Lower leg skin (tissue), 4 donors: ENCODE measurements around the gene SOCS6. TPM values are rescaled to one million over a fixed set of nuclear protein-coding genes. Genes with fewer than 3 reads are reported as not detected.
"Not testable (repeated sequence)": the region's sequence is repeated elsewhere in the genome, so short reads cannot be mapped to it uniquely, and the experiment has no call there.

Source experiments
- DNase-seq, 2 donors: peaks; one replicate each; pipeline ENCODE4 v3.0.0-alpha.2; 2019; ENCODE audit warnings: low spot score in 2 of 2
- H3K4me3 ChIP-seq: fragments of 200-600 bp; sonication (generic); 2 replicates; pipeline ENCODE4 v1.5.1; 2017; ENCODE audit warnings: mild to moderate bottlenecking, low read depth; ENCODE audit not compliant: poor library complexity, severe bottlenecking
- POLR2A ChIP-seq, 2 donors: fragments of 450-650 bp; IDR thresholded peaks; one replicate each; pipeline ENCODE4 v1.6.1; 2016 to 2017; ENCODE audit warnings: antibody characterized with exemption in 2 of 2, mild to moderate bottlenecking in 1 of 2, moderate library complexity in 1 of 2
- WGBS, 2 donors: methylation state at CpG; one replicate each; pipeline ENCODE4 v1.1.5; 2018; 5-methylcytosine and 5-hydroxymethylcytosine counted together
- intact Hi-C: fragments of 100-400 bp; cut with DNase I; formaldehyde crosslinking; loops from one replicate; pipeline ENCODE4 v1.15.0; 2023; ENCODE audit warnings: low total_unique reads
- total RNA-seq, 4 donors: library from RNA; depleted of rRNA; stranded (reverse); fragments of >200 nt; gene quantifications; one replicate each; pipeline ENCODE4 v1.1.0, GENCODE V29; 2016
- TF ChIP-seq, protein P1 (sequence below), 3 donors: fragments of 450-650 bp; IDR thresholded peaks; one replicate each; pipeline ENCODE4 v1.5.1; 2016; ENCODE audit warnings: antibody characterized with exemption in 3 of 3, mild to moderate bottlenecking in 3 of 3, moderate library complexity in 2 of 3

The SOCS6 gene
- total RNA-seq, 4 donors from 2014 or later: 13.3 to 19.7 (median 18.7) TPM

DNA sequence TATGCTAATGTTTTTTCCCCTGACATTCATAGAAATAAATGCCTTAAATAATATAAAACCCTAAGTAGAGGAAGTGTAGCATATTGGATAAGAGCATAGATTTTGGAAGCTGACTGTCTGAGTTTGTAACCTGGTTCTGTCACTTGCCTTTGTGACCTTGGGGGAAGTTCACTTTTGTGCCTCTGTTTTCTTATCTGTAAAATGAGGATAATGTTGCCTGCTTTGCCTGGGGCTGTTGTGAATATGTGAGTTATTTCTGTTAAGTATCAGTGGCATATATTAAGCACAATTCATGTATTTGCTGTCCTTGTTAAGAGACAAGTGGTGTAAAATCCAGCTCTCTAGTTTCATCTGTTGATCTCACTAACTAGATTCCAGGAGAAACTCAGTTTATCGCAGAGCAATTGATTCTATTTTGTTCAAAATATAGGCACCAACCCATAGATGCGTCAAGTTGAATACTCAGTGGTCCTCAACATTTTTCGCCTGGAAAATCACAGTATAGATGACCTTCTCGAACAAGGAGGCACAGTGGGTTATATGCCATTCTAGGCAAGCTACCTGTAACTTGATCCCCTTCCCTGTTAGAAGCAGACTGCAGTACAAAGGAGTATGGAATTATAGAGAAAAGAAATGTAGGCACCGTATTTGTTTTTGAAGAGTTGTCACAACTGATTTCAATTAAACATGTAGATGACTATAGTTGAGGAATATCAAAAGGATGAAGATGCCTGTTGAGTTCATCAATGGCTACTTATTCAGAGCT, 67.0 kb downstream of the SOCS6 start:
- intact Hi-C loops: no loop called here
- 74 to 78% methylated on average over 5 of the region's 5 CpGs for WGBS, 2 donors
- no peak for DNase-seq
- H3K4me3 ChIP-seq: no peak overlapping the region
- TF ChIP-seq, protein P1, sequence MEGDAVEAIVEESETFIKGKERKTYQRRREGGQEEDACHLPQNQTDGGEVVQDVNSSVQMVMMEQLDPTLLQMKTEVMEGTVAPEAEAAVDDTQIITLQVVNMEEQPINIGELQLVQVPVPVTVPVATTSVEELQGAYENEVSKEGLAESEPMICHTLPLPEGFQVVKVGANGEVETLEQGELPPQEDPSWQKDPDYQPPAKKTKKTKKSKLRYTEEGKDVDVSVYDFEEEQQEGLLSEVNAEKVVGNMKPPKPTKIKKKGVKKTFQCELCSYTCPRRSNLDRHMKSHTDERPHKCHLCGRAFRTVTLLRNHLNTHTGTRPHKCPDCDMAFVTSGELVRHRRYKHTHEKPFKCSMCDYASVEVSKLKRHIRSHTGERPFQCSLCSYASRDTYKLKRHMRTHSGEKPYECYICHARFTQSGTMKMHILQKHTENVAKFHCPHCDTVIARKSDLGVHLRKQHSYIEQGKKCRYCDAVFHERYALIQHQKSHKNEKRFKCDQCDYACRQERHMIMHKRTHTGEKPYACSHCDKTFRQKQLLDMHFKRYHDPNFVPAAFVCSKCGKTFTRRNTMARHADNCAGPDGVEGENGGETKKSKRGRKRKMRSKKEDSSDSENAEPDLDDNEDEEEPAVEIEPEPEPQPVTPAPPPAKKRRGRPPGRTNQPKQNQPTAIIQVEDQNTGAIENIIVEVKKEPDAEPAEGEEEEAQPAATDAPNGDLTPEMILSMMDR (IDR thresholded peaks at IDR 0.05): no peak
- no peak for TF ChIP-seq POLR2A (IDR thresholded peaks at IDR 0.05)

DNA sequence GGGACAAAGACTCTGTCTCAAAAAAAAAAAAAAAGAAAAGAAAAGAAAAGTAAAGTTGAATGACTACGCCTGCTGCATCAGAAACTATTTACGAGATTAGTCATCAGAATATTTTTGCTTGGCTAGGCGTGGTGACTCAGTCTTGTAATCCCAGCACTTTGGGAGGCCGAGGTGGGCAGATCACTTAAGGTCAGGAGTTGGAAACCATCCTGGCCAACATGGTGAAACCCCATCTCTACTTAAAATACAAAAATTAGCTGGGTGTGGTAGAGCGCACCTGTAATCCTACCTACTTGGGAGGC, 69.2 kb downstream of the SOCS6 start:
- intact Hi-C loops, DNase-seq, H3K4me3 ChIP-seq: not testable (repeated sequence)
- WGBS, 2 donors: 70 to 74% methylated on average over 5 of the region's 5 CpGs

DNA sequence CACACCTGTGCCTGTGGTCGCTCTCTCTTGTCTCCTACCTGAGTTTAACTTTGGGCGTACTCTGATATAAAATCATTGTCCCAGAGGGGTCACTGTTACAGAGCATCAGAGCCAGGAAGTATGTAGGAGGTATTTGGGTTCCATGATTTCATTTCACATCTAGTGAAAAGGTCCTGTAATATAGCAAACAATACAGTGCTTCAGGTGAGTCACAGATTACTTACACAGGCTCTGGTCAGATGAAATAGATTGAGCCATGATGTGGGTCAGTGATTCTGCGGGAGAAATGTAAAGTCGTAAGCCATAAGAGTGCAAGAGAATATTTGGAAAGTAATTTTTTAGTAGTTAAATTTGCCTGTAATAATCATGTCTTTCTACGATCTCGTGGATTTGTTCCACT, 70.2 kb downstream of the SOCS6 start:
- TF ChIP-seq, protein P1 (IDR thresholded peaks at IDR 0.05): no peak
- TF ChIP-seq POLR2A (IDR thresholded peaks at IDR 0.05): no peak
- no peak for DNase-seq
- H3K4me3 ChIP-seq: no peak overlapping the region
- intact Hi-C loops: no loop called here
- WGBS, 2 donors: 92 to 97% methylated on average over 6 of the region's 6 CpGs

DNA sequence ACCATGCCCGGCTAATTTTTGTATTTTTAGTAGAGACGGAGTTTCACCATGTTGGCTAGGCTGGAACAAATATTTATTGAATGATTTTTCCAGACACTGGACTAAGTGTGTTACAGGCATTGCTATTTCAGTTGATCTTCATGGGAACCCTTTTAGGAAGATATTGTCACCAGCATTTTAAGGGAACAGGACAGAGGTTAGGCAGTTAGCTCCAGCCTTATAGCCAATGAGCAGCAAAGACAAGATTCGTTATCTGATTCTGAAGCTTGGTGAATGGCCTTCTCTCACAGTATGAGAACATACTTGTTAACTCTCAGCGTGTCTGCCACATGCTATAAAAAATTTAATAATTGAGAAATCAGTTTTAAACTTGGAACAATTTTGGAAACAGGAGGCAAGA, 73.4 kb downstream of the SOCS6 start:
- DNase-seq: no peak
- no peak for TF ChIP-seq POLR2A (IDR thresholded peaks at IDR 0.05)
- TF ChIP-seq, protein P1 (IDR thresholded peaks at IDR 0.05): no peak
- 72 to 77% methylated on average over 4 of the region's 4 CpGs for WGBS, 2 donors
- H3K4me3 ChIP-seq: no peak overlapping the region
- intact Hi-C loops: no loop called here

DNA sequence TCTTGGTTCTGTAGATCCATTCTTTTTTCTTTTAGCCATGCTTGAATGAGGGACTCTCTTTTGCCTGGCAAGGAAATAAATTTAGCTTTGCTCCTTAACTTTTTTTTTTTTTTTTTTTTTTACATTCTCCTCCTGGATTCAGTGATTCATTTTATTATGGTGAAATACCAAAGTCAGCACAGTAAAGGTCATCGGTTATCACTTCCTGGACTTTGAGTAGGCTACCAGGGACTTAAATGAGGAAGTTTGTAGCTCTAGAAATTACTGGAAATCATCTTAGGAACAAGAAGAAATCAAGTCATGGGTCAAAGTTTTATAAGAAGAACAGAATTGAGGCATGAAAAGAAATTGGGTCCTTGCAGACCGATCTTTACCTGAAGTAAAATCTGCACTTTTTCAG, 75.0 kb downstream of the SOCS6 start:
- intact Hi-C loops: no loop called here
- DNase-seq: no peak
- TF ChIP-seq POLR2A (IDR thresholded peaks at IDR 0.05): no peak
- TF ChIP-seq, protein P1 (IDR thresholded peaks at IDR 0.05): no peak
- no peak overlapping the region for H3K4me3 ChIP-seq
- WGBS, 2 donors: 87% methylated on average over 2 of the region's 2 CpGs

DNA sequence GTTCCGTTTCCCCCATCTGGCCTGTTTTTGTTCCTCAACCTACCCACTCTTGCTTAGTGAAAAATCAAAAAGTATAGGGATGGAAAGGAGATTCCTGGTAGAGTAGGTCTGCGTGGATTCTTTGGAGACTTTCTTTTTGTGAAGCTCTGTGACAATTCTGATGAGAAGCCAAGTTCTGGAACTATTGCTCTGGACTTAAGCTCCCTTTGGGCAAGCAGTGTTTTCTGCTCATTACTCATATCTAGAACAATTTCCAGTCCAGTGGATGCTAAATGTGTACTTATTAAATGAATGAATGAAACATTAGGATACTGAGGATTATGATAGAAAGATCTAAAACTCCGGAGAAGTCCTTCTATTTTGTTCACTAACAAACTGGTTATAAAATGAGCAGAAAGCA, 76.5 kb downstream of the SOCS6 start:
- WGBS, 2 donors: 97% methylated on average over 3 of the region's 3 CpGs
- intact Hi-C loops: no loop called here
- no peak for DNase-seq
- TF ChIP-seq, protein P1 (IDR thresholded peaks at IDR 0.05): no peak
- TF ChIP-seq POLR2A (IDR thresholded peaks at IDR 0.05): no peak
- no peak overlapping the region for H3K4me3 ChIP-seq
